DMS153 (cell line): ENCODE data around the gene TICAM2.

Experiments used
- DNase-seq: peaks from one replicate; lab custom pipeline; 2025; lab: John Stamatoyannopoulos, UW

TICAM2 gene

DNA sequence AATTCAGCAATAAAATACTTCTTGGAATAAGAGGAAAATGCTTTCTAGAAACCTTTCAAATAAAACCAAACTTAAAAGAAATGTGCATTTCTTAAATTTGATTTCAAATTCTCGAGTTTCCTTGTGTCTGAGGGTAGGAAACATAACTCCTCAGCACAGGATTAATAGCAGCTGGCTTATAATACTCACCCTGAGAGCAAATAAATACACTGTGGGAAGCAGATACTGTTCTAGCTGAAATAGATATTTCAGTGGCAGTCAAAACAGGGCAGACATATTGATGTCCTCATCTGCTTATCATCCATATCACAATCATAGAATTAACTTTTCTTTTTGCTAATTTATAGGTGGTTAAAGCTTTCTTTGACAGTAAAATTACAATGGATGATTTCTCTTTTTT is 33.6 kb downstream of the TICAM2 start:
- no peak for DNase-seq

DNA sequence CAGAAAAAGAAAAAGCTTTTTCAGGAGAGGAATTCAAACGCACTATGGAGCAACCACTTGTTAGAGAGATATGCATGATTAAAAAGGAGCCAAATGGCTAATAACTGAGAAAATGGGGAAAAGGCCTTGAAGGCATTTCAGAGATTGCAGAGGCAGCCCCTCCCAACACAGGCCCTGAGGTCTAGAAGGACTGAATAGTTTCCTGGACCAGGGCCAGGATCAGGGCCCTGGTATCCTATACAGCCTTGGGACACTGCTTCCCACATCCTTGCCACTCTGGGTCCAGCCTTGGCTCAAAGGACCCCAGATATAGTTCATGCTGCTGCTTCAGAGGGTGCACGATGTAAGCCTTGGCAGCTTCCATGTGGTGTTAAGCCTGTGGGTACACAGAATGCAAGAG is 37.0 kb downstream of the TICAM2 start:
- no peak for DNase-seq

DNA sequence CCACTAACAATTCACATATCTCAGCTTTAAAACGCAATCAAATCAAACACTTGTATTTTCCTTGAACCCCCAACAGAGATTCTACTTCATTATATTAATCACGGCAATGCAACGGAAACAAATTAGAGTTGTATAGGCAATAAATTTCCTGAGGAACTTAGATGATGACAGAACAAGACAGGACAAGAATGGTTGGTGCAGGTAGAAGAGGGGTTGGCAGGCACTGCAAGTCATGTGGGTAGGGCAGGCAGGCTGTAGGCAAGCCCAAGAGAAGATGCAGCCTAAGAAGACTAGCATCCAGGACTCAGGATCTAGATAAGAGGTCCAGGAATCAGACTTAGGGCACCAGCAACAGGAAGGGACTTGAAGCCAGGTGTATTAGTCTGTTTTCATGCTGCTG is 41.1 kb downstream of the TICAM2 start:
- no peak for DNase-seq

DNA sequence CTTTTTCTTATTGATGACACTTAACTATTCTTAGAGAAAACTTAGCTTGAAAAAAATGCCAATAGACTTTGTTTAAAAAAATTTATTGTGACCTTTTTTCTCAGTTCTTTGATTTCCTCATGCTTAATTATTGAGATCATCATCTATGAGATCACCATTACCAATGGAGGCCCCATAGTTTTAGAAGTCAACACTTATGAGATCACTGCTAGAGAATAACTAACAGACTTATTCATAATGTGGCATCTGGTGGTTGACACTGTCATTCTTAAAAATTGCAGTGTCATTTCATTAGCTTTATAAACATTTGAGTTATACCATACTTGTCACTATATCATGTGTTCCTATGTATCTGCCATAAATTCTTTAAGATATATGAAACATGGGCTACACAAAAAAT is 42.8 kb downstream of the TICAM2 start:
- no peak for DNase-seq

DNA sequence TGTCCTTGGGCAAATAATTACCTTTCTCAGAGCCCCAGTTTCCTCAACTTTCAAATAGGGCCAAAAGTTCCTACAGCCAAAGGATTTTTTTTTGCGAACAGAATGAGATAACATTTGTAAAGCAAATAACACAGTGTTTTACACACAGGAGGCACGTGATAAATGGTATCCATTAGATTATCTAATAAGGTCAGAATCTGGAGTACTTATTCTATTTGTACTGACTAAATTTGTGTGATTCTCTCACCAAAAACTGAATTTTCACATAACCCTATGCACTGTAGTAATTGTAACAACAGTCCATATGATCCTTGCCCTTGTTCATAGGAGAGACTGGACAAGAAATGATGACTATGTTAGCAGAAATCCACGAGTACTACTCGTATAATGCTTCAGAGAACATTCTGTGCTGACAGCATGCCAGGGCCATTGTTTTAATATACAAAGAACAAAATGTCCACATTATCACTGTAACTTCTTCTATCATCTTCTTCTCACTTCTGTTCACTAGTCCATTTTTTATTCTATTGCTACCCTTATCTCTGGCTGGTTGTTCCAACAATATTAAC is 43.8 kb downstream of the TICAM2 start:
- no peak for DNase-seq

GRCh38 chr5:115557667-115558387 is 44.5 kb downstream of the TICAM2 start:
- DNase-seq: peak; percentile 43

- no peak for DNase-seq
These were observed 46.0 kb downstream of the TICAM2 start for GRCh38 chr5:115556276-115556675.

- no peak for DNase-seq
These were observed 47.1 kb downstream of the TICAM2 start for GRCh38 chr5:115555084-115555633.

GRCh38 chr5:115553082-115553481 is 49.2 kb downstream of the TICAM2 start:
- no peak for DNase-seq

- DNase-seq: no peak
These were observed 50.9 kb downstream of the TICAM2 start for GRCh38 chr5:115551415-115551814.

DNA sequence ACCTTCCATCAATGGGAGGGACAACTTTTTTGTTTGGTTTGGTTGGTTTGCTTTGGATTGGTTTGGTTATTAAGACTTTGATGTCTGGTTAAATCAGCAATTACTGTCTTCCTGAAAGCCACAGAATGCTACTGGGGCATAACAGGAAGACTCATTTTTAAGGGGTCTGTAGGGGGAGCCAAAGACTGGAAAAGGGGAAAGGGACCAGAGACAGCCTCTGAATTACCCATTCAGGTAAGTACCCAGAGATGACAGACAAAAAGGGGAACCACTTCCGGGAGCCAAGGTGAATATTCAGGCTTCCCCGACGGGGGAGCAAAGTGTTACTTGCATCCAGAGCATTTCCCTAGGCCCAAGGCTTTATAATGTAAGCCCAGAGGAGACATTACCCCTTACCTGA is 53.1 kb downstream of the TICAM2 start:
- DNase-seq: no peak

- DNase-seq: no peak
These were observed 53.6 kb downstream of the TICAM2 start for GRCh38 chr5:115548683-115549082.

DNA sequence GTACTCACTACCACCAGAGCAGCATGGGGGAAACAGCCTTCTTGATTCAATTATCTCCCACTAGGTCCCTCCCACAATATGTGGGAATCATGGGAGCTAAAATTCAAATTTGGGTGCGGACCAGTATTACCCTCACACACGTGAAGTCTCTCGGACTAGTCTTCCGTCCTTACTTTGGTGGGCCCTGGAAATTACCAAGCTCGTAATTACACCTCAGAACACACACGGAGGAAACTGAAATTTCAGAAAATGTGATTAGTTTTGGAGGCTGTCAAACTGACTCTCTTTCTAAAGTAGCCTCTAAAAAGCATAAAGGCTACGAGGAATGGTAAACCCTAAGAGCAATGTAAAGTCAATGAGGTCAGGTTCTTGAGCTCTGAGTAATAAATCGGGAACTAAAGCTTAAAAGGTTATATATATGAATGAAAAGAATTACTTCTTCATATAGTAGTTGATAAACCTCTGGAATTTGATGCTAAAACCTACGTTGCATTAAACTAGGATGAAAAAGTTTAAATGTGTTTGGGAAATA is 56.9 kb downstream of the TICAM2 start:
- no peak for DNase-seq

GRCh38 chr5:115544436-115545350 is 57.6 kb downstream of the TICAM2 start, which contains the start of gene FEM1C:
Gene FEM1C, minus strand, starts transcription at chr5:115544775. Its CDS starts 1,282 bp downstream, at chr5:115543493.
- DNase-seq: peak; percentile 73

- DNase-seq: no peak
These were observed 58.2 kb downstream of the TICAM2 start for GRCh38 chr5:115544043-115544435.

- no peak for DNase-seq
These were observed 58.8 kb downstream of the TICAM2 start for GRCh38 chr5:115543365-115544042.

GRCh38 chr5:115542651-115543364 is 59.5 kb downstream of the TICAM2 start:
- no peak for DNase-seq

DNA sequence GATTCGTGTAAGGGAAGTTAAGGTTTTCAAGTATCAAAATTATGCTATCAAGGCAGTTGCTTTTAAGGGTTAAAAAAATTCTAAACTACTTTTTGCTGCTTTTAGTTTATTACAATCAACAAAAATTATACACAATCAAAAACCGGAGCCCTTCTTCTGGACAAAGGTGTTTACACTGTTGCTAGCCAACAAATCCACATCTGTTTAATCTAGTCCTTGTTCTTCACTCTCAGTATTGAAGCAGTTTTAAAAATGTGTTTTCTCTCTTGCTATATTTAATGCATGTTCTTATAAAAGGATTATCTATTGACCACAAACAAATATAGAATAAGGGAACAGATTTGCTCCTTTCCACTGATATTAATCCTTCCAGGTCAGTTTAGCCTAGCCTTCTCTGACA is 60.2 kb downstream of the TICAM2 start:
- no peak for DNase-seq

- no peak for DNase-seq
These were observed 60.7 kb downstream of the TICAM2 start for GRCh38 chr5:115541611-115542010.

DNA sequence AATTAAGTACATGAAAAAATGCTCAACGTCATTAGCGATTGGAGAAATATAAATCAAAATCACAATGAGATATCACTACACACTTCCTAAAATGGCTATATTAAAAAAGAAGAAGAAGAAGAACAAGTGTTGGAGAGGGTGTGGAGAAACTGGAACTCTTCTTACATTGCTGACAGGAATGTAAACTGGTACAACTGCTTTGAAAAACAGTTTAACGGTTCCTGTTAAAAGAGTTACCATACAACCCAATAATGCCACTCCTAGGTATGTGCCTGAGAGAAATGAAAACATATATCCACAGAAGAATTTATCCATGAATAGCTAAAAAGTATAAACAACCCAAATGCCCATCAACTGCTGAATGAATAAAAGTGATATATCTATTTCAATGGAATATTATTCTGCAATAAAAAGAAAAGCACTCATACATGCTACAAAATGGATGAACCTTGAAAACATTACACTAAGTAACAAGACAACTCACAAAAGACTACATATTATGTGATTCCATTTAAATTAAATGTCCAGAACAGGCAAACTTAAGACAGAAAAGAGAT is 66.7 kb downstream of the TICAM2 start:
- DNase-seq: no peak

DNA sequence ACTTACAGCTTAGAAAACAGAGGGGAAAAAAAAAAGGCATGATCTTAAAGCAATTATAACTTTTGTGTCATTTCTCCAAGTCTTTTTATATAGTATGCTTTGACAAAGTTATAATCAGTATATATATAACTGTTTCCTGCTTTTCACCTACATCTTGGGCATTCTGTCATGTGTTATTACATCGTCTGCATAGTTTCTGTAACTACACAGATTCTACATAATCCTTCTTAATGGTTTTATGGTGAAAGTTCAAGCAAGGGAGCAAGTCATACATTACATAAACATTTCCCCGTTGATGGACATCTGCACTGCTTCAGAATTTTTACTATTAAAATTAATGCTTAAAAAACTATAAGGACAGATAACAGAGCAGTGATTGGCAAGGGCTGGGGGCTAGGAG is 69.8 kb downstream of the TICAM2 start:
- no peak for DNase-seq
